MG63 (cell line): Measurements from ENCODE around the gene ADGRF1. TPM values are rescaled to one million over a fixed set of nuclear protein-coding genes. Genes with fewer than 3 reads are reported as not detected.

Experiments used
- DNase-seq: peaks from one replicate; pipeline ENCODE4 v3.0.0-alpha.2; 2020
- H3K27me3 ChIP-seq: fragments of 250-450 bp; sonication (Bioruptor Pico); 2 replicates; pipeline ENCODE4 v1.5.1; 2020; ENCODE audit warnings: mild to moderate bottlenecking, moderate library complexity
- H3K36me3 ChIP-seq: fragments of 250-450 bp; sonication (Bioruptor Pico); 2 replicates; pipeline ENCODE4 v1.5.1; 2020; ENCODE audit warnings: mild to moderate bottlenecking, moderate library complexity
- H3K4me3 ChIP-seq: fragments of 250-450 bp; sonication (Bioruptor Pico); 2 replicates; pipeline ENCODE4 v1.5.1; 2020; ENCODE audit warnings: mild to moderate bottlenecking, moderate library complexity
- H3K9me3 ChIP-seq: fragments of 250-450 bp; sonication (Bioruptor Pico); 2 replicates; pipeline ENCODE4 v1.5.1; 2020; ENCODE audit warnings: mild to moderate bottlenecking, moderate library complexity
- total RNA-seq: library from RNA; depleted of rRNA; stranded (reverse); fragments of >200 nt; shearing (Covaris generic); gene quantifications from 2 replicates; pipeline ENCODE4 v1.2.3, GENCODE V29; 2014; ENCODE audit warnings: low replicate concordance

ADGRF1 gene
- total RNA-seq, 1 experiment from 2014 or later = not detected

DNA sequence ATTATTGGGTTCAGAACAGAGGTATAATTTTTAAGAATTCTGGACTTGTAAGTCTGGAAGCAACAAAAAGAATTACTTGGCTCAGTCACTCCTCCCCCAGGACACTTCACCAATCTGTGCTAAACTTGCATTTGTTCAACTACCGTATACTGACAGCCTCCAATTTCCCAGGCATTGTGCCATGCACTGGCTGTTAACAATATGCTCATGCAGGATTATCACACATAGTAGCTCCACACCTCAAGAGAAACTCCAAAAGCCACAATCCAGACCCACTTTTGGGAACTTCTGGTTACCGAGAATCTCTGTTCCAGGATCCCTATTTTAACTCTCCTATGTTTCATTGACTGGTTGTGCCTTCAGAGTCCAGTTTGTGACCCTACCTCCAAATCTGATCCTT is 7.7 kb downstream of the ADGRF1 start:
- no peak overlapping the region for H3K4me3 ChIP-seq
- no peaks in the 10 kb centered on the region for H3K36me3 ChIP-seq
- no peak for DNase-seq
- H3K9me3 ChIP-seq = no peaks in the 10 kb centered on the region
- peaks cover 35% of the 10 kb centered on the region for H3K27me3 ChIP-seq

- no peak for DNase-seq
- Histone ChIP-seq H3K4me3 (no peak overlapping the region), H3K36me3 (no peaks in the 10 kb centered on the region), H3K9me3 (no peaks in the 10 kb centered on the region), H3K27me3 (peaks cover 35% of the 10 kb centered on the region)
Observed at GRCh38 chr6:47032974-47033765, 9.0 kb downstream of the ADGRF1 start.

GRCh38 chr6:47031656-47032055 is 10.5 kb downstream of the ADGRF1 start:
- no peak overlapping the region for H3K4me3 ChIP-seq
- H3K9me3 ChIP-seq = no peaks in the 10 kb centered on the region
- H3K27me3 ChIP-seq = peaks cover 26% of the 10 kb centered on the region
- DNase-seq = no peak
- no peaks in the 10 kb centered on the region for H3K36me3 ChIP-seq

GRCh38 chr6:47029865-47030561 is 12.1 kb downstream of the ADGRF1 start:
- peaks cover 22% of the 10 kb centered on the region for H3K27me3 ChIP-seq
- H3K36me3 ChIP-seq = no peaks in the 10 kb centered on the region
- H3K4me3 ChIP-seq = no peak overlapping the region
- no peak for DNase-seq
- H3K9me3 ChIP-seq = no peaks in the 10 kb centered on the region

- no peaks in the 10 kb centered on the region for H3K9me3 ChIP-seq
- no peak overlapping the region for H3K4me3 ChIP-seq
- no peaks in the 10 kb centered on the region for H3K36me3 ChIP-seq
- peaks cover 20% of the 10 kb centered on the region for H3K27me3 ChIP-seq
- DNase-seq = no peak
Observed at GRCh38 chr6:47028835-47029360, 13.2 kb downstream of the ADGRF1 start.

DNA sequence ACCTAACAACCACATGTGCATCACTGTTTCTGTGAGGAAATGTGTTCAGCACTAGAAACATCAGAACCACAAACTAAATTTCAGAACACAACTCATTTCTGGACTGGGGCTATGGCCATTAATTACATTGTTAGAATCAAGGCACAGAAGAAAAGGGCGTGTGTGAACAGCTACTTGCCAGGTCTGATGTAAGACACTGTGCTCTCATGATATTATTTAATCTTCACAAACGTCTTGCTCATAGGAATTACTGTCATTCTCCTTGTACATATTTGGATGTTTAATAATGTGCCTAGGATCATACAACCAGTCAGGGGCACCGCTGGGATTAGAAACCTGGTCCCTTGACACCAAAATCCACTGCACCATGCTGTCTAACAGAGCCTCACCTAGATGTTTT is 14.8 kb downstream of the ADGRF1 start:
- H3K9me3 ChIP-seq = no peaks in the 10 kb centered on the region
- no peak for DNase-seq
- H3K27me3 ChIP-seq = peaks cover 6% of the 10 kb centered on the region
- no peak overlapping the region for H3K4me3 ChIP-seq
- H3K36me3 ChIP-seq = no peaks in the 10 kb centered on the region

DNA sequence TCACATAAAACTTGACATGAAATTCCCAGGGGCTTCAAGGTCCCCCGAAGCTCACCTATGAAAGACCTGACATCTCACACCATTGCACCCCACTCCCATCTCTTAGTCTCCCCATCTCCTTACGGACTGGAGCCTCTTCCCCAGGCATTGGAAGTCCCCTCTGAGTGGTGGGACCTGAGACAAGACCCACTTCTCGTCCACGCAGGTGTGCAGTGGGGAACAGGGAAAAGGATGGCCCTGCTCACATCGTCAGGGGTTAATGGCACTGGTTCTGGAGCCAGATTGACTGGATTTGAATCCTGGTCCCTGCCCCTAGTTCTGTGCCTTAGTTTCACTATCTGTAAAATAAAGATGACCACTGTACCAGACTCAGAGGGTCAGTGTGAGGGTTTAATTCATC is 15.5 kb downstream of the ADGRF1 start:
- no peaks in the 10 kb centered on the region for H3K36me3 ChIP-seq
- DNase-seq = no peak
- 0 out of 2 replicates have a peak, but pooled peaks cover 3% of the 10 kb centered on the region for H3K27me3 ChIP-seq
- no peaks in the 10 kb centered on the region for H3K9me3 ChIP-seq
- H3K4me3 ChIP-seq = no peak overlapping the region

GRCh38 chr6:47023573-47023972 is 18.6 kb downstream of the ADGRF1 start:
- H3K9me3 ChIP-seq = no peaks in the 10 kb centered on the region
- H3K36me3 ChIP-seq = no peaks in the 10 kb centered on the region
- no peak for DNase-seq
- H3K27me3 ChIP-seq = peaks cover 3% of the 10 kb centered on the region; the same call in 1 of the 2 replicates
- H3K4me3 ChIP-seq = no peak overlapping the region

GRCh38 chr6:47022191-47022590 is 19.9 kb downstream of the ADGRF1 start:
- no peaks in the 10 kb centered on the region for H3K9me3 ChIP-seq
- no peak for DNase-seq
- no peak overlapping the region for H3K4me3 ChIP-seq
- no peaks in the 10 kb centered on the region for H3K36me3 ChIP-seq
- H3K27me3 ChIP-seq = peaks cover 3% of the 10 kb centered on the region; the same call in 1 of the 2 replicates

GRCh38 chr6:47019941-47020340 is 22.2 kb downstream of the ADGRF1 start:
- Histone ChIP-seq H3K36me3 (no peaks in the 10 kb centered on the region), H3K4me3 (no peak overlapping the region), H3K27me3 (peaks cover 3% of the 10 kb centered on the region; the same call in 1 of the 2 replicates), H3K9me3 (no peaks in the 10 kb centered on the region)
- no peak for DNase-seq

- Histone ChIP-seq H3K4me3 (no peak overlapping the region), H3K27me3 (peaks cover 3% of the 10 kb centered on the region; the same call in 1 of the 2 replicates), H3K9me3 (no peaks in the 10 kb centered on the region), H3K36me3 (no peaks in the 10 kb centered on the region)
- no peak for DNase-seq
Observed at GRCh38 chr6:47016909-47017308, 25.2 kb downstream of the ADGRF1 start.

DNA sequence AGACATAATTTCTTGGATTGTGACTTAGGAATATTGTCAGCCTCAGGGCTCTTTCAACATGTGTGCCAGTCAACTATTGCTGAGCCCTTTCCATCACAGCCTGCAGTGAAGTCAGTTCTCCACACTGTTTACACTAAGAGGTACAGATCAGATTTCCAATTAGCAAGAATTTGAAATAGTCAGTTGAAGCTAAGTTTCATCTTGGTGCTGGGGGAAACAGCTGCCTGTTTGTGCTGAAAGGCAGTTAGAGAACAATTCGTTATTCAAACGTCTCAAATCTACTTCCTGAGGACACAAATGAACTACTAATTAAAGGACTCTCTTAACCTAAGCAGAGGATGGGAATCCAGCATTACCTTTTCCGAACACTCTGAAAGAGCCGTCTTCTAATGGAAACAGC is 25.9 kb downstream of the ADGRF1 start:
- no peak overlapping the region for H3K4me3 ChIP-seq
- H3K36me3 ChIP-seq = no peaks in the 10 kb centered on the region
- no peaks in the 10 kb centered on the region for H3K9me3 ChIP-seq
- H3K27me3 ChIP-seq = peaks cover 3% of the 10 kb centered on the region; the same call in 1 of the 2 replicates
- no peak for DNase-seq

- H3K4me3 ChIP-seq = no peak overlapping the region
- no peaks in the 10 kb centered on the region for H3K9me3 ChIP-seq
- H3K36me3 ChIP-seq = no peaks in the 10 kb centered on the region
- no peaks in the 10 kb centered on the region for H3K27me3 ChIP-seq
- DNase-seq = no peak
Observed at GRCh38 chr6:47014401-47014800, 27.7 kb downstream of the ADGRF1 start.

DNA sequence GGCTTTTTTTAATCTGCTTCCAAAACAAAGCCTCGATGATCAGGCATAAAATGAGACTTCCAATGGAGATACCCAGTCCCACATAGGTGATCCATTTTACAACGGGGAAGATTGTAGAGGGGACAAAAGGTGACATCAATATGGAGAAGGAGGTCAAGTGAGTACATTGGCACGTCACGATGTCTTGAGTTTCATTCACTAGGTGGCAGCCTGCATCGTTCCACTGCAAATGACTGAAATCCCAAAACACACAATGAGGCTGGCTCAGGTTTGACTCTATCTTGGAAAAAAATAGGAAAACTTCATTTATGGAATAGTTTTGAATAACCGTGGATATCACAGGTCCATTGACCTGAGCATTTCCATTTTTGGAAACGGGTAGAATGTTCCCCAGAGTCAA is 32.5 kb downstream of the ADGRF1 start:
- H3K27me3 ChIP-seq = no peaks in the 10 kb centered on the region

DNA sequence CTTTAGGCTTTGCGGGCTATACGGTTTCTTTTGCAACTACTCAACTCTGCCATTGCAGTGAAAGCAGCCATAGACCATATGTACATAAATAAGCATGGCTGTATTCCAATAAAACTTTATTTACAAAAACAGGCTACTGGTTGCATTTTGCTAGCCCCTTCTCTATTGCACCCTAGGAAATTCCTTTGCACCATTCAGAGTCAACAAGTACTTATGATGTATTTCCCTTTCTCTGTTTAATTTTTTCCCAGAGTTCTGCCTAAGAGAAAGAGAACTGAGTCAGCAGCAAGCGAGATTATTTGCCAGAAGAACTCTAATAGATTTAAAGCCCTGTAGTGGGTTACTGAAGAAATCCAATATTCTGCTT is 33.8 kb downstream of the ADGRF1 start:
- H3K27me3 ChIP-seq = no peaks in the 10 kb centered on the region

More for the DNA sequence above, 32.5 kb downstream of the ADGRF1 start:
- Histone ChIP-seq H3K9me3 (no peaks in the 10 kb centered on the region), H3K4me3 (no peak overlapping the region), H3K36me3 (no peaks in the 10 kb centered on the region)
- DNase-seq = no peak

DNA sequence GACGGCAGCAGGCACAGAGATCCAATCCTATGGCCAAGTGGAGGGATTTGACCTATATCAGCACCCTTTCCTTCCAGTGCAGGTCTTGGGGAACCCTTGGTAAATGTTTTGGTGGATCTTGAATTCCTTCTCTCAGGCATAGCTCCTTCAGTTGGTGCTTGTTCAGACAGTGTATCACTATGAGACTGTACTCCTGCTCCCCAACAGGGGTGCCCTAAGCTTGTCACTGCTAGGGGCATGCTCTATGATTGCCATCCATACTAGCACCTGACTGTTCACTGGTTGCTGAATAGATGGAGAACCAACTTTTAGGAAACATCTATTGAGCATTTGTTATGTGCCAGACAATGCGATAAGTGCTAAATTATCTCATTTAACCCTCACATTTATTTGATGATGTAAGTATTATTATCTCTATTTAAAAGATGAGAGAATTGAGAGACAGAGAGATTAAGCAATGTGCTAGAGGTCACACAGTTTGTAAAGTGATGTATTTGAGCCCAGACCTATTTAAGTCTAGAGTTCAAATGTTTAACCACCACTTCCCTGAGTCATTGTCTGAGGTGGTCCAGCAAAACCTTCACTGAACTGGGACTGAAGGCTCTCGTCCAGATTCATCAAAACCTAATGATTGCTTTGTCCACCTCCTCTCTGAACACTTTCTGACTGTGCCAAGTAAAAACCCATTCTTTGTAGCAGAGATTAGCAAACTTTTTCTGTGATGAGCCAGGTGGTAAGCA is 34.3 kb downstream of the ADGRF1 start:
- DNase-seq = no peak
- Histone ChIP-seq H3K36me3 (no peaks in the 10 kb centered on the region), H3K27me3 (no peaks in the 10 kb centered on the region), H3K4me3 (no peak overlapping the region), H3K9me3 (no peaks in the 10 kb centered on the region)

More for the DNA sequence above, 33.8 kb downstream of the ADGRF1 start:
- Histone ChIP-seq H3K9me3 (no peaks in the 10 kb centered on the region), H3K36me3 (no peaks in the 10 kb centered on the region), H3K4me3 (no peak overlapping the region)
- DNase-seq = no peak

DNA sequence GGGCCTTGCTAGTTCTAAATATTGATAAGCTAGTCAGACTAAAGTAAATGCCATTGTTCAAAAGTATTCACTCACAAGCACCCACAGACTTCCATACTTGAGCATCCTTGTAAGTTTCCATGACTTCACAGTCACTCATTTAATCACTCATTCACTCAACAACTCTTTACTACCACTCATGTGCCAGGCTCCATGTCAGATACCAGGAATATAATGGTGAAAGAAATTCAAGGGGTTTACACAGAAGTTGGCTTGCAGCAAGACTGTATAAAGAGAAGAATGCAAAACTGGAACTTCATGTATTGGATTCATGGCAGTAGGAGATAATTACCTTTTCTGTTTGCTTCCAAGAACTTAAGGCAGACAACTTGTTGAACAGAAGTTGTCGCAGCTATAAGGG is 36.6 kb downstream of the ADGRF1 start:
- DNase-seq = no peak
- H3K9me3 ChIP-seq = no peaks in the 10 kb centered on the region
- no peaks in the 10 kb centered on the region for H3K36me3 ChIP-seq
- no peaks in the 10 kb centered on the region for H3K27me3 ChIP-seq
- H3K4me3 ChIP-seq = no peak overlapping the region
